Pancreas (tissue), 10 donors: ENCODE data around the gene ANKRD44. TPM values are rescaled to one million over a fixed set of nuclear protein-coding genes. Genes with fewer than 3 reads are reported as not detected.

Experiments used
- ATAC-seq, 4 donors: fragments of 200-7000 bp; cut with Tn5 transposase; one replicate each; pipeline versions ENCODE4 v1.8.0 to v1.9.1; 2020; ENCODE audit warnings: mild to moderate bottlenecking in 4 of 4, moderate library complexity in 4 of 4
- DNase-seq, 6 donors: peaks; one replicate each; pipeline ENCODE4 v3.0.0-alpha.2; 2020
- FAIRE-seq: peaks from 2 replicates; lab custom pipeline; 2012; peaks lifted over from hg19 to GRCh38; lab: Jason Lieb, UNC
- H3K27ac ChIP-seq, 4 donors: fragments of 200-600 bp; sonication (generic); 1 replicate in 3 of 4; 2 replicates in 1 of 4; pipeline versions ENCODE4 v1.5.0 to v1.8.0; 2020
- H3K27me3 ChIP-seq, 4 donors: fragments of 200-600 bp; one replicate each; pipeline ENCODE4 v1.8.0; 2021
- H3K36me3 ChIP-seq, 3 donors: fragments of 200-600 bp; sonication (generic) in 1 of 3; one replicate each; pipeline versions ENCODE4 v1.5.0 to v1.8.0; 2020 to 2021
- H3K4me1 ChIP-seq, 3 donors: fragments of 200-600 bp; one replicate each; pipeline ENCODE4 v1.8.0; 2021
- H3K4me3 ChIP-seq, 4 donors: fragments of 200-600 bp; sonication (generic) in 2 of 4; one replicate each; pipeline versions ENCODE4 v1.5.0 to v1.8.0; 2020 to 2021
- H3K9me3 ChIP-seq, 4 donors: fragments of 200-600 bp; one replicate each; pipeline ENCODE4 v1.8.0; 2021
- WGBS, 2 donors: extraction: QIAGEN DNeasy Blood & Tissue Kit; methylation state at CpG; one replicate each; pipeline ENCODE4 v1.1.7; 2013; 5-methylcytosine and 5-hydroxymethylcytosine counted together
- intact Hi-C, 3 donors: fragments of 100-400 bp; cut with DNase I; formaldehyde crosslinking; loops; one replicate each; pipeline versions ENCODE4 v1.11.1 to v1.14.2; 2022
- polyA plus RNA-seq, 2 donors: library from polyadenylated mRNA; stranded (reverse); fragments of 200-250 nt; gene quantifications; one replicate each; pipeline ENCODE4 v1.2.3, GENCODE V29; 2013
- total RNA-seq, 6 donors: library from RNA; stranded (reverse); fragmentation: NEBNext Ultra II Directional in 4 of 6; extraction: Animal tissue kit (Norgen Biotek cat#: 25700) in 4 of 6; gene quantifications; one replicate each; pipeline versions ENCODE4 v1.2.1 to v1.2.4, GENCODE V29; 2021 to 2023
- TF ChIP-seq, protein P1 (sequence below), 4 donors: fragments of 200-600 bp; sonication (generic) in 3 of 4; IDR thresholded peaks; one replicate each; pipeline versions ENCODE4 v1.5.0 to v1.8.0; 2021; ENCODE audit warnings: antibody characterized with exemption in 4 of 4
- donor health status: healthy with polysubstance abuse.
- donor health status: DM: no; HTN: no; CAD: no; lungs with moderate emphysema.
- donor health status: DM: no; HTN: no; CAD: no.
- donor health status: control.
- donor health status: control.
- donor health status: Bipolar disorder and iron deficiency.
- donor health status: DM: yes; HTN: yes; CAD: no.
- donor health status: DM: no; HTN: no; CAD: no.
- donor health status: DM: no; HTN: no; CAD: no.
- donor health status: DM: yes; HTN: yes; CAD: no.

ANKRD44 gene
- total and polyA plus RNA-seq, 8 donors, result 1.9 to 12.5 (median 7.7) TPM

DNA sequence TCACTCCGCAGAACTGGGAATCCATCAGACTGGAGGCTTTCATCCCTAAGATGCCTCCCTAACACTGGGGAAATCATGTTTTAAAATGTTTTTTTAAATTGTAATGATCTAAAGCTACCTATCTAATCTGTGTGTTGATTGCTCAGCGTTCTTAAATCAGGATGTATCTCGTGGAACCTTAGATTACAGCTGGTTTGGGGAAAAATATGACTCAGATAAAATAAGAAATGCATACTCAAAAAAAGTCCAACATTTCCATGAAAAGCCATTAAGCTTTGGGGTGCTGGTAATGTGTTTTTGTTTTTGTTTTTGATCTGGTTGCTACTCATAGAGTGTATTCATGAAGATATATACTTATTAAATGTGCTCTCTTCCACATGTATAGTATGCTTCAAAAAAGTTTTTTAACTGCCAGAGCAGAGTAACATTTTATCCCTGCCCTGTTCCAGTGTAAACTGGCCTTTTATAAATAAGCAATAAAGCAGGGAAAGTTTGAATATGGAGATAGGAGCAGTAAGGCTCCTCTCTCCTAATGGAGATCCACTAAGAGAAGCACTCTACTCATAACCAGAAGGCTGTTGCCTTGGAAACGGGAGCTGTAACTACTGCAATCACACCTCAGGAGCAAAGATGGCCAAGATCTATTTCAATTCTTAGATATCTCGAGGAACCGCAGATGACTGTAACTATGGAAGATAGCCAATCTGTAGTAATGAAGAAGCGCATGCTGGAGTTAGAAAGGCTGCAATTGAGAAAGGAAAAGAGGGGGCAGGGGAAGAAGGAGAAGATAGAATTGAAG lies 41.6 kb downstream of the ANKRD44 start:
- 57 to 59% methylated on average over 7 of the region's 7 CpGs for WGBS, 2 donors
- Histone ChIP-seq H3K27ac (no peak overlapping the region), H3K4me3 (no peak overlapping the region), H3K4me1 (peaks cover 3 to 5% (median 4%) of the 10 kb centered on the region in 3 donors), H3K27me3 (no peaks in the 10 kb centered on the region), H3K9me3 (no peaks in the 10 kb centered on the region), H3K36me3 (no peaks in the 10 kb centered on the region)
- intact Hi-C loops, result no loop called here
- peak in 1 of 4 donors; percentile 26 for ATAC-seq
- TF ChIP-seq, protein P1, sequence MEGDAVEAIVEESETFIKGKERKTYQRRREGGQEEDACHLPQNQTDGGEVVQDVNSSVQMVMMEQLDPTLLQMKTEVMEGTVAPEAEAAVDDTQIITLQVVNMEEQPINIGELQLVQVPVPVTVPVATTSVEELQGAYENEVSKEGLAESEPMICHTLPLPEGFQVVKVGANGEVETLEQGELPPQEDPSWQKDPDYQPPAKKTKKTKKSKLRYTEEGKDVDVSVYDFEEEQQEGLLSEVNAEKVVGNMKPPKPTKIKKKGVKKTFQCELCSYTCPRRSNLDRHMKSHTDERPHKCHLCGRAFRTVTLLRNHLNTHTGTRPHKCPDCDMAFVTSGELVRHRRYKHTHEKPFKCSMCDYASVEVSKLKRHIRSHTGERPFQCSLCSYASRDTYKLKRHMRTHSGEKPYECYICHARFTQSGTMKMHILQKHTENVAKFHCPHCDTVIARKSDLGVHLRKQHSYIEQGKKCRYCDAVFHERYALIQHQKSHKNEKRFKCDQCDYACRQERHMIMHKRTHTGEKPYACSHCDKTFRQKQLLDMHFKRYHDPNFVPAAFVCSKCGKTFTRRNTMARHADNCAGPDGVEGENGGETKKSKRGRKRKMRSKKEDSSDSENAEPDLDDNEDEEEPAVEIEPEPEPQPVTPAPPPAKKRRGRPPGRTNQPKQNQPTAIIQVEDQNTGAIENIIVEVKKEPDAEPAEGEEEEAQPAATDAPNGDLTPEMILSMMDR (IDR thresholded peaks at IDR 0.05), result no peak
- no peak for FAIRE-seq
- no peak for DNase-seq

DNA sequence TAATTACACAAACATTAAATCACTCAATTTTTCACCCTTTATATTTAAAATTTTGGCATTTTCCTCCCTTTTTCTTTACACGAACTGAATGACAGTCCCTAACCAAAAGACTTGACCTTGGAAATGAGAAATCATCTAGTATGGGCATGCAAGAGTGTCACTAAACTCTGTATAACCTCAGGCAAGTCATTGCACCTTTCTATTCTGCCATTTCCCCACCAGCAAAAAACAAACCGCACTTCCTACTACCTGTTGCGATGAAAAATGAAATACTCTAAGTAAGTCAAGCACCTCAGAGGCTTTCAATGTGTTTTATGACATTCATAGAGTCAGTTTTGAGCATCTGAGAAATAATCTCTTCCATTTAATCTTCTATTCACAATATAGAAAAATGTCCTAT lies 44.1 kb downstream of the ANKRD44 start:
- DNase-seq (no peak), ATAC-seq (no peak), FAIRE-seq (no peak)
- Histone ChIP-seq H3K4me3 (no peak overlapping the region), H3K27me3 (no peaks in the 10 kb centered on the region), H3K36me3 (no peaks in the 10 kb centered on the region), H3K27ac (no peak overlapping the region), H3K9me3 (no peaks in the 10 kb centered on the region), H3K4me1 (no peaks in the 10 kb centered on the region)
- intact Hi-C loops, result no loop called here
- TF ChIP-seq, protein P1 (IDR thresholded peaks at IDR 0.05), result no peak
- WGBS, 2 donors, result 85 to 98% methylated on average over 3 of the region's 3 CpGs

DNA sequence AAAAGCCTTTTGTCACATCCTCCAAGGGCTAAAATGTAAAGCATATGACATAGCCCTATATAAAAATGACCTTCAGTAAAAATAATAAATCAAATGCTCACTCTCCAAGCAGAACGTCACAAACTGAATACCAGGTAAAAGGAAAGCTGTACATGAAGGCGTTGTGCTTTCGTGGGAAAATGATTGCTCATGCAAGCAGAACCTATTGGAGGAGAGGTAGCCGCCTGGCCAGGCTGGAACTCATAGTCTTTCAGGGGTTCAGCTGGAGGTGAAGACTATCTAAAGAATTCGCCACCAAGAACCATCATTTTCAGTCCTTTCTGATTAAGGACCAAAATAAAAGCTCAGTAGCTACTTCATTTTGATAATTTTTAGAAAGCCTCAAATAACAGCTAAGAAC lies 44.7 kb downstream of the ANKRD44 start:
- DNase-seq, result no peak
- no peak overlapping the region for H3K4me3 ChIP-seq
- no peaks in the 10 kb centered on the region for H3K9me3 ChIP-seq
- no peaks in the 10 kb centered on the region for H3K36me3 ChIP-seq
- FAIRE-seq, result no peak
- ATAC-seq, result no peak
- H3K27me3 ChIP-seq, result no peaks in the 10 kb centered on the region
- no peak overlapping the region for H3K27ac ChIP-seq
- TF ChIP-seq, protein P1 (IDR thresholded peaks at IDR 0.05), result no peak
- 88 to 94% methylated on average over 5 of the region's 5 CpGs for WGBS, 2 donors
- no peaks in the 10 kb centered on the region for H3K4me1 ChIP-seq
- intact Hi-C loops, result no loop called here

DNA sequence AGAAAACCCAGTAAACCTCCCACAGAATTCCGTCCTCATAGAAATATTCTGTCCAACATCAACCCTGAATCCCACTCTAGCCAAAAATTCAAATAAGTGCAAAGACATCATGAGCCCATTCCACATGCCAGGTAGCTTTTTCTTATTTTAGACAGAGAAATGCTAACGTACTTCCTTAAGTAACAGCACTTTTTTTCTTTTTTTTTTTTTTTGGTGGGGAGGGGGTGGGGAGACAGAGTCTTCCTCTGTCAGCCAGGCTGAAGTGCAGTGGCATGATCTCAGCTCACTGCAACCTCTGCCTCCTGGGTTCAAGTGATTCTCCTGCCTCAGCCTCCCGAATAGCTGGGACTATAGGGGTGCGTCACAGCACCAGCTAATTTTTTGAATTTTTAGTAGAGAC lies 45.5 kb downstream of the ANKRD44 start:
- TF ChIP-seq, protein P1 (IDR thresholded peaks at IDR 0.05), result no peak
- no peak overlapping the region for H3K27ac ChIP-seq
- WGBS, 2 donors, result 87 to 94% methylated on average over 4 of the region's 4 CpGs
- no peaks in the 10 kb centered on the region for H3K9me3 ChIP-seq
- no peaks in the 10 kb centered on the region for H3K36me3 ChIP-seq
- H3K4me3 ChIP-seq, result no peak overlapping the region
- DNase-seq, result no peak
- H3K27me3 ChIP-seq, result no peaks in the 10 kb centered on the region
- FAIRE-seq, result no peak
- ATAC-seq, result no peak
- intact Hi-C loops, result no loop called here
- H3K4me1 ChIP-seq, result no peaks in the 10 kb centered on the region

DNA sequence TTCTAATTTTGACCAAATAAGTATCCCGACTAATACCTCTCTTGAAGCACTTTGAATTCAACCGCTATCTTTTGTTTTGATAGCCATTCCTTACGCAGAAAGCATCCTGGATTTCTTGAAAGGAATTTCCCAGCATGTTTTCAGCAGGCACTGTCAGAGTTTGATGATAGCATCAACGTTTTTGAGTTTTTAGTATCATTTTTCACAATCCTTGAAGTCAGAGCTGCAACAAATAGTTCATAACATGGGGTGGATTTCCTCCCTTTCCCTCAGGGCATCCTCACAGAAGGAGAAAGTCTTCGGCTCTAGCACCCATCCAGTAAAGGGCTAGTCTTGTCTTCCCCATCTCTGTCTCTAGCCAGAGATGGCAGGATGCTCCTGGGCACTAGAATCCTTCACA lies 46.2 kb downstream of the ANKRD44 start:
- Histone ChIP-seq H3K4me3 (no peak overlapping the region), H3K27ac (no peak overlapping the region), H3K36me3 (no peaks in the 10 kb centered on the region), H3K4me1 (no peaks in the 10 kb centered on the region), H3K27me3 (no peaks in the 10 kb centered on the region), H3K9me3 (no peaks in the 10 kb centered on the region)
- intact Hi-C loops, result no loop called here
- no peak for FAIRE-seq
- ATAC-seq, result no peak
- 82 to 83% methylated on average over 5 of the region's 5 CpGs for WGBS, 2 donors
- no peak for DNase-seq
- TF ChIP-seq, protein P1 (IDR thresholded peaks at IDR 0.05), result no peak
